Endothelial cell of umbilical vein (primary cell): ENCODE measurements around the gene ABHD17A. TPM values are rescaled to one million over a fixed set of nuclear protein-coding genes. Genes with fewer than 3 reads are reported as not detected.

Experiments
- BruUV-seq: library from RNA; stranded (reverse); fragments of 400-500 nt; replicated peaks from 2 replicates; lab custom pipeline; 2021; lab: Mats Ljungman, UMichigan
- CTCF ChIA-PET: fragments of 300-600, 350-600 bp; sonication (Branson Sonifier 250); formaldehyde crosslinking; loops from one replicate; lab custom pipeline; 2021; ENCODE audit warnings: antibody characterized with exemption, inconsistent platforms; lab: Charles Lee
- POLR2A ChIA-PET: fragments of 300-600, 350-600 bp; sonication (Branson Sonifier 250); formaldehyde crosslinking; loops from one replicate; lab custom pipeline; 2021; ENCODE audit warnings: antibody characterized with exemption, inconsistent platforms; lab: Charles Lee
- DNase-seq: peaks from one replicate; pipeline ENCODE4 v3.0.0-alpha.2; 2011; ENCODE audit warnings: low read depth, low spot score
- FAIRE-seq: peaks from 2 replicates; lab custom pipeline; 2011; peaks lifted over from hg19 to GRCh38; lab: Jason Lieb, UNC
- H2AFZ ChIP-seq: 2 replicates; pipeline ENCODE4 v1.6.0; 2012; ENCODE audit warnings: low read depth, low read length, control low read depth, inconsistent platforms
- H3K27ac ChIP-seq: 2 replicates; pipeline ENCODE4 v1.5.1; 2011; ENCODE audit warnings: low read depth, mild to moderate bottlenecking, control low read depth, low read length, moderate library complexity; ENCODE audit not compliant: insufficient read depth
- H3K27me3 ChIP-seq, 2 experiments: 2 replicates each; pipeline versions ENCODE4 v1.6.0 to v1.6.1; 2011; ENCODE audit warnings: low read length in 2 of 2, mixed read lengths in 1 of 2; ENCODE audit not compliant: control insufficient read depth in 2 of 2, insufficient read depth in 2 of 2
- H3K36me3 ChIP-seq, 2 experiments: 2 replicates in 1 of 2; 3 replicates in 1 of 2; pipeline ENCODE4 v1.5.1; 2011; ENCODE audit warnings: low read length in 2 of 2, mild to moderate bottlenecking in 1 of 2, moderate library complexity in 1 of 2; ENCODE audit not compliant: control insufficient read depth in 2 of 2, insufficient read depth in 2 of 2; ENCODE audit errors: extremely low read depth in 1 of 2
- H3K4me1 ChIP-seq: 3 replicates; pipeline ENCODE4 v1.5.1; 2011; ENCODE audit warnings: mild to moderate bottlenecking, low read length; ENCODE audit not compliant: control insufficient read depth, insufficient read depth; ENCODE audit errors: extremely low read depth
- H3K4me2 ChIP-seq: 2 replicates; pipeline ENCODE4 v1.6.1; 2011; ENCODE audit warnings: low read length, control low read depth, mixed read lengths; ENCODE audit not compliant: insufficient read depth
- H3K4me3 ChIP-seq, 3 experiments: fragments of 200-600 bp in 1 of 3; sonication (generic), shearing (Covaris generic) in 1 of 3; replicated peaks in 1 of 3; 2 replicates each; pipeline ENCODE4 v1.5.1; 2011 to 2016; ENCODE audit warnings: control low read depth in 3 of 3, low read length in 3 of 3, mild to moderate bottlenecking in 2 of 3, inconsistent platforms in 1 of 3, low read depth in 1 of 3, moderate library complexity in 1 of 3; ENCODE audit not compliant: insufficient read depth in 1 of 3
- H3K79me2 ChIP-seq: 2 replicates; pipeline ENCODE4 v1.6.0; 2012; ENCODE audit warnings: low read length, inconsistent platforms; ENCODE audit not compliant: control insufficient read depth, insufficient read depth
- H3K9ac ChIP-seq: replicated peaks from 2 replicates; pipeline ENCODE3; 2011; ENCODE audit warnings: low read length, control low read depth; ENCODE audit not compliant: insufficient read depth; ENCODE audit errors: extremely low read depth
- H3K9me1 ChIP-seq: replicated peaks from 3 replicates; pipeline ENCODE4 v1.6.0; 2011; ENCODE audit warnings: mild to moderate bottlenecking, low read length; ENCODE audit not compliant: control insufficient read depth, insufficient read depth; ENCODE audit errors: extremely low read depth
- H3K9me3 ChIP-seq: replicated peaks from 2 replicates; pipeline ENCODE4 v1.5.1; 2012; ENCODE audit warnings: low read length, inconsistent platforms; ENCODE audit not compliant: control insufficient read depth, insufficient read depth
- H4K20me1 ChIP-seq: replicated peaks from 2 replicates; pipeline ENCODE3; 2011; ENCODE audit warnings: mild to moderate bottlenecking, low read length; ENCODE audit not compliant: control insufficient read depth, insufficient read depth; ENCODE audit errors: extremely low read depth
- CTCF ChIP-seq, 2 donors: IDR thresholded peaks; 1 replicate in 1 of 2; 2 replicates in 1 of 2; pipeline ENCODE4 v1.5.1; 2011; ENCODE audit warnings: low read length in 2 of 2, mild to moderate bottlenecking in 2 of 2, moderate library complexity in 2 of 2, control low read depth in 1 of 2, inconsistent platforms in 1 of 2, low read depth in 1 of 2; ENCODE audit not compliant: insufficient read depth in 1 of 2; ENCODE audit errors: extremely low read depth in 1 of 2
- EZH2 ChIP-seq: IDR thresholded peaks from 2 replicates; pipeline ENCODE4 v1.6.1; 2012; ENCODE audit warnings: borderline replicate concordance, low read depth, mild to moderate bottlenecking, moderate library complexity, low read length, inconsistent platforms; ENCODE audit not compliant: severe bottlenecking
- FOS ChIP-seq: IDR thresholded peaks from 2 replicates; pipeline ENCODE4 v1.6.1; 2011; ENCODE audit warnings: mild to moderate bottlenecking, low read length, moderate library complexity, borderline replicate concordance; ENCODE audit not compliant: insufficient read depth
- GATA2 ChIP-seq: IDR thresholded peaks from 2 replicates; pipeline ENCODE4 v1.7.0; 2011; ENCODE audit warnings: low read depth, mild to moderate bottlenecking, moderate library complexity, mixed read lengths, low read length; ENCODE audit not compliant: insufficient read length, insufficient read depth
- JUN ChIP-seq: IDR thresholded peaks from 2 replicates; pipeline ENCODE4 v1.6.1; 2011; ENCODE audit warnings: borderline replicate concordance, low read depth; ENCODE audit not compliant: insufficient read length, insufficient read depth
- MYC ChIP-seq: IDR thresholded peaks from one replicate; pipeline ENCODE4 v1.6.1; 2011; ENCODE audit warnings: mild to moderate bottlenecking, low read depth, low read length
- POLR2A ChIP-seq: IDR thresholded peaks from 2 replicates; pipeline ENCODE4 v1.6.1; 2012; ENCODE audit warnings: low read depth, mild to moderate bottlenecking, control low read depth, low read length
- POLR2AphosphoS5 ChIP-seq: IDR thresholded peaks from 2 replicates; pipeline ENCODE4 v1.6.1; 2012; ENCODE audit warnings: low read depth, mild to moderate bottlenecking, control low read depth, low read length, moderate library complexity; ENCODE audit not compliant: insufficient read depth
- dilution Hi-C: fragments of 300-500 bp; cut with MboI; formaldehyde crosslinking; loops from one replicate; pipeline ENCODE4 v1.15.0; 2019; ENCODE audit warnings: low sequenced_read_pairs; ENCODE audit not compliant: extremely low pct_ligation_motif_present
- intact Hi-C: fragments of 100-400 bp; cut with micrococcal nuclease; formaldehyde crosslinking; loops from one replicate; pipeline ENCODE4 v1.10.0; 2022
- polyA plus RNA-seq, 4 experiments: library from polyadenylated mRNA; depleted of rRNA in 3 of 4; stranded (reverse) in 3 of 4; unstranded in 1 of 4; fragments of >200 nt; gene quantifications; 2 replicates each; pipeline versions ENCODE4 v1.2.1 to v1.2.3, GENCODE V29; 2011 to 2012; ENCODE audit warnings: missing spikeins in 1 of 4
- total RNA-seq: library from RNA; stranded (reverse); gene quantifications from 2 replicates; pipeline ENCODE4 v1.2.3, GENCODE V29; 2021
- TF ChIP-seq, protein P1 (sequence below): IDR thresholded peaks from 2 replicates; pipeline ENCODE4 v1.6.1; 2011; ENCODE audit not compliant: insufficient read depth, insufficient read length

The ABHD17A gene
- total and polyA plus RNA-seq, 2 donors (not counting 3 experiments of a cell fraction or from before 2014, with no cell fraction given): 89.8 to 143 TPM

DNA sequence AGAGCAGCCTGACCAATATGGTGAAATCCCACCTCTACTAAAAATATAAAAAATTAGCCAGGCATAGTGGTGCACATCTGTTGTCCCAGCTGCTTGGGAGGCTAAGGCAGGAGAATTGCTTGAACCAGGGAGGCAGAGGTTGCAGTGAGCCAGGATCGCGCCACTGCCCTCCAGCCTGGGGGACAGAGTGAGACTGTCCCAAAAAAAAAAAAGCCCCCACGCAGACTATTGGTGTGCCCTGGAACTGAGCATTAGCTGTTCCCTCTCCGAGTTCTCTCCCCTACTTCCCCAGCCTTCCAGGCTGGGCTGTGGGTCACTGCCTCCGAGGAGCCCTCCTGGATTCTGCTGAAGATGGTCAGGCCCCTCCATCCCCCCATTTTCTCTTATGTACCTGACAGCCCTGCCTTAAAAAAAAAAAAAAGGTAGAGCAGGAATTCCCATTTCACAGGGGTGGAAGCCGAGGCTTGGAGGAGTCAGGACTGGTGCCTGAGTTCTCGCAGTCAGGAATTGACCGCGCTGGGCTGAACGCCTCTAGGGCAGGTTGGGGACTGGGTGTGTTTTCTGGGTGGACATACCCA lies 21.8 kb upstream of the ABHD17A start:
- H3K36me3 ChIP-seq: no peaks in the 10 kb centered on the region
- H3K9me1 ChIP-seq: no peaks in the 10 kb centered on the region
- peaks cover 52% of the 10 kb centered on the region for H3K79me2 ChIP-seq
- POLR2A ChIA-PET: no interaction called here
- H4K20me1 ChIP-seq: no peaks in the 10 kb centered on the region
- intact Hi-C loops (no loop called here), dilution Hi-C loops (no loop called here)
- FAIRE-seq (no peak), DNase-seq (no peak)
- no peaks in the 10 kb centered on the region for H3K27me3 ChIP-seq
- H2AFZ ChIP-seq: no peak overlapping the region
- no peak overlapping the region for H3K4me2 ChIP-seq
- TF ChIP-seq GATA2: no peak
- TF ChIP-seq JUN: no peak
- TF ChIP-seq CTCF (IDR thresholded peaks at IDR 0.05; ENCODE audit: extremely low read depth in 1 of 2, insufficient read depth in 1 of 2, low read depth in 1 of 2, low read length in 2 of 2): no peak
- TF ChIP-seq, protein P1, sequence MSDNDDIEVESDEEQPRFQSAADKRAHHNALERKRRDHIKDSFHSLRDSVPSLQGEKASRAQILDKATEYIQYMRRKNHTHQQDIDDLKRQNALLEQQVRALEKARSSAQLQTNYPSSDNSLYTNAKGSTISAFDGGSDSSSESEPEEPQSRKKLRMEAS: no peak
- TF ChIP-seq MYC: no peak
- no peak for TF ChIP-seq POLR2A
- no peak for TF ChIP-seq FOS
- no peak for TF ChIP-seq POLR2AphosphoS5
- no peak for TF ChIP-seq EZH2
- no peak overlapping the region for H3K4me3 ChIP-seq
- no peak overlapping the region for H3K27ac ChIP-seq
- CTCF ChIA-PET: no interaction called here
- H3K9ac ChIP-seq: no peak overlapping the region
- BruUV-seq: no TSS peak
- no peaks in the 10 kb centered on the region for H3K4me1 ChIP-seq
- no peaks in the 10 kb centered on the region for H3K9me3 ChIP-seq
